Sigmoid colon (tissue), 4 donors: ENCODE measurements around the gene MYLK4.

Source experiments
- CTCF ChIP-seq, 4 experiments: fragments of 450-650 bp in 3 of 4; fragments of 200-600 bp in 1 of 4; IDR thresholded peaks; one replicate each; pipeline ENCODE4 v1.5.1; 2016 to 2019; ENCODE audit warnings: antibody characterized with exemption in 4 of 4, mild to moderate bottlenecking in 3 of 4, moderate library complexity in 2 of 4
- EP300 ChIP-seq, 4 donors: sonication (generic); formaldehyde crosslinking; IDR thresholded peaks; one replicate each; pipeline ENCODE4 v1.6.1; 2017; ENCODE audit warnings: antibody characterized with exemption in 4 of 4
- POLR2A ChIP-seq, 2 donors: fragments of 450-650 bp; IDR thresholded peaks; one replicate each; pipeline ENCODE4 v1.6.1; 2016; ENCODE audit warnings: antibody characterized with exemption in 2 of 2, mild to moderate bottlenecking in 2 of 2, moderate library complexity in 2 of 2
- POLR2AphosphoS5 ChIP-seq, 4 donors: sonication (generic); formaldehyde crosslinking; IDR thresholded peaks; one replicate each; pipeline ENCODE4 v1.6.1; 2017; ENCODE audit warnings: antibody characterized with exemption in 4 of 4

- no peak for TF ChIP-seq CTCF (IDR thresholded peaks at IDR 0.05)
- TF ChIP-seq EP300 (IDR thresholded peaks at IDR 0.05), result no peak
- TF ChIP-seq POLR2AphosphoS5 (IDR thresholded peaks at IDR 0.05), result no peak
- TF ChIP-seq POLR2A (IDR thresholded peaks at IDR 0.05), result no peak
Observed at GRCh38 chr6:2771079-2771478, 20.4 kb upstream of the MYLK4 start.
